CD4-positive, alpha-beta T cell treated with Interleukin-1 beta for 1 hour (primary cell): Measurements from ENCODE around the gene SLC9A1.

Experiments
- DNase-seq, 2 donors: peaks; one replicate each; pipeline ENCODE4 v3.0.0-alpha.2; 2020 to 2022

SLC9A1 gene

DNA sequence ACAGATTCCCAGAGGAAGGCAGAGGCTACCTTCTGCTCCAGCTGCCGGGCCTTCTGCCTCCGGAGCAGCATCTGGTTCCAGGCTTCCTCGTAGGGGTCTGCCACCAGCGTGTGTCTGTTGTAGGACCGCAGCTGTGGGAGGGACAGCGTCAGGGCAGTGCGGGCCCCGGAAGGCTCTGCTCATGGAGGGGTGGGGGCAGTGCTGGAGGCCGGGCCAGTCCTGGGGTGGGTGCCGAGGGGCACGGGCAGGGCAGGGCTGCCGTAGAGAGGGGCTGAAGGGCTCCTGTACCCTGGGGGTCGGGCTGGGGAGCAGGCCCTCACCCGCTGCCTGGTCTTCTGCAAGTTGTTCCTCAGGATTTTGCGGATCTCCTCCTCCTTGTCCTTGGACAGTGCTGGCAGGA, 53.2 kb downstream of the SLC9A1 start:
- DNase-seq: no peak

DNA sequence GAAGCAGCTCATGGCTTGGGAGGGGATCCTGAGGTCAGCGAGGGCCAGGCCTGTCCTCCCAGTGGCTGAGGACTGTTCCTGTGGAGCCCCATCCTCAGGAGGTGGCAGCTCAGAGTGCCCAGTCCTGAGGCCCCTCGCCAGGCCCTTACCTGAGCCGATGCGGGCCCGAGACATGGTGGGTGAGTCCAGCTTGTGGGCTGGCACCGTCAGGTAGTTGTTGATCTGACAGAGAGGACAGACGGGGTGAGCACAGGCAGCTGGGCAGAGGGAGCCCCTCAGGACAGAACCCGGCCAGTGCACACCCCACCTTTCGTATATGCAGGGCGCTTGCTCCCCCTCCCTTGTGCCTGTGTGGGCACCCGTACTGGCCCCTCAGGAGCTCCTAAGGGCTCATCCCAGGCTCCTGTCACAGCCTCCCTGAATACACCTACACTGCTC, 53.9 kb downstream of the SLC9A1 start:
- DNase-seq: no peak

DNA sequence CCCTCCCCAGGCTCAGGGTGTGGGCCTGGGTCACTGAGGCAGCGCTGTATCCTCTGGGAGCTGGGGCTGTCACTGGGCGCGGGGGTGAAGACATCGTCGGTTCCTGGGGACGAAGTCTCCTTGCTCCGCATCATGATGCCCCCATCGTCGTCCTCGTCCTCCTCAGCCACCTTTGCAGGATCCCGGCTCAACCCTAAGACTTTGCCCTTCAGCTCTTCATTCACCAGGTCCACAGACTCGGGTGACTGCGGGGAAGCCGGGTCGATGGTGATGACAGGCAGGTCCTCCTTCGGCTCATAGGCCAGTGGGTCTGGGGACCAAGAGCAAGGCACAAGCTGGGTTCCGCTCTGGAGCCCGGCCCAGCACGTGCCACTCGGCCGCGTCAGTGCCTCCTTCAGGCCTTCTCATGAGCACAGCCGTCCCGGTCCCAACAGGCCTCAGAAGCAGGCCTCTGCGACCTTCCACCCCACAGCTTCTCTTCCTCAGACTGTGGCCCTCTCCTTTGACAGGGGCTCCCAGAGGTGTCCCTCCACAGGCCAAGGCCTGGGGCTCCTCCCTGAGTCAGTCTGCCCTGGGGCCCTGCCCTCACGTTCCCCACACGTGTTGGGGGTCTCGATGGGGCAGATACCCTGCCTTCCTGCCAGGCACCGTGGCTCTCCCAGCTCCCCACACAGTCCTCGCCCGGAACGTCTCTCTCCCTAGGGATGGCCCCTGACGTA, 54.4 kb downstream of the SLC9A1 start:
- no peak for DNase-seq

DNA sequence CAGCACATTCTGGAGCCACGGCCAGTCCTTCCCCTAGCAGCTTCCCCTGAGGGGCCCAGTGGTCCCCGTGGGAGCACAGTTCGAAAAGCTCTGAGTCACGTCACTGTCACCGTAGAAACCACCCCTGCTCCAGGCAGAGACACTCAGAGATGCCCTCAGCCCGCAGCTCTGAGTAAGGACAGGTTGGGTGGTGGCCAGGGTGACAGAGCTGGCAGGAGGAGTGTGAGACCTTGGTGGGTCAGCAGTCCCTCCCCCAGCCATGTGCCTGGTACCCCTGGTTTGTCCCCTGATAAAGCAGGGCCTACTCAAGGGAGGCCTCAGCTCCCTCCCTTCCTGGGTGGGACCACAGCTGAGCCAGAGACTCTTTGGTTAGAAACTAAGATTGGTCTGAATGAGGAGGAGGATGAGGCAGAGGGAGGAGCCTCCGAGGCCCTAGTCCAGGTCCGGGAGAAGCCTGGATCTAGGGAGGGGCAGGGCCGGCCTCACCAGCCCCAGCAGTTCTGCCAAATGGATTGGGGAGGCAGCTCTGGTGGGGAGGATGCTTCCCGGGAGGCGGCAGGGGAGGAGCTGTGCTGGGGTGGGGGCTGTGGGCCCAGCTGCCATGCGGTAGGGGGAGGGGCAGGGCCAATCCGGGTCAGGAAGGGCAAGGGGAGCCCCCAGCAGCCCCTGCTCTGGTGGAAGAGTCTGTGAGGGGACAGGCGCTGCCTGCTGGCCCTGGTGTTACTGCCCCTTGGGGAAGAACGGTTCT, 55.2 kb downstream of the SLC9A1 start:
- DNase-seq: peak in 1 of 2 donors; percentile 77

DNA sequence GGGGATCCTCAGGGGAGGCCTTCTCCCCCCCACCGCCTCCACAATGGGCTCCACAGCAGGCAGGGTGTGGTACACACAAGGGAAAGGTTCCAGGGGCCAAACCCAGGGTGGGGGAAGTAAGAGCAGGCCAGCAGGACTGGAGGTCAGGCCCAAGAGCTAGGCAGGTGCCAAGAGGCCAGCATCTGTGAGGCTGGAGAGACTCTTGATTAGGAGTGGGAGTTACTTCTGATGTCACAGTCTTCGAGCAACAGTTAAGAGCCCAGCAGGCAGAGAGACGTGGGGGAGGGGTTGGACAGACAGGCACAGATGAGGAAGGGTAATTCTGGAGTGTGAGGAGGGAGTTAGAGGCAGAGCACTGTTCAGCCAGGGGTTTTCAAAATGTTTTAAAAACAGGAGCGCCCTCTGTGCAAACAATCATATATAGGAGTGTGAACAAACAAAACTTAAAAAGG, 55.8 kb downstream of the SLC9A1 start:
- DNase-seq: no peak

DNA sequence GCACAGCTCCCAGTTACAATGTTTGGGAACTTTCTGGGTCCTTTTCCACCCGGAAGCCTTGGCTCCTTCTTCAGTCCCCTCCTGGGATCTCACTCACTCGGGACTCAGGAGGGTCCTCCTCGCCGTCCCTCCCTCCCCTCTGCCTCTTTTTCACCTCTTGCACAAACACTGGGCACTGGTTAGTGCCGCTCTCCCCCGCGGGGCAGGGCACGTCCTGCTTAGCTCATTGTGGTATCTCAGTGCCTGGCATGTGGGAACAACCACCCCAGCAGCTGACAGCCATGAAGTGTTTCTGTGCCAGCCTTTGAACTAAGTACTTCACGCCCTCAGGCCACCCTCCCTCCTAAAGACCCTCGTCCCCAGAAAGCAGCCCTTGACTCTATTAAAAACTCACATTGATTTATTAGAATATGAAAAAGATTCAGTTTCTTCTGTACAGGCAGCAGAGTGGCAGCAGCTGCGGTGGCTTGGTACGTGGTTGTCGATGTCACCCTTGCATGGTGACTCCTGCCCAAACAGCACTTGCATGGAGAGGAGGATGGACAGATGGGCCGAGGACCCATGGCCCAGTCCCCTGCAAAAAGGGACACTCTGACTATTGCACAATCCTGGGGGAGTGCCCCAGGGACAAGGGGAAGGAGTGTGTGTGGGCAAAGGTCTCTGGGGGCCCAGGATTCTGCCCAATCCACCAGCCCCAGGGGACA, 56.3 kb downstream of the SLC9A1 start:
- peak in 1 of 2 donors; percentile 19 for DNase-seq

DNA sequence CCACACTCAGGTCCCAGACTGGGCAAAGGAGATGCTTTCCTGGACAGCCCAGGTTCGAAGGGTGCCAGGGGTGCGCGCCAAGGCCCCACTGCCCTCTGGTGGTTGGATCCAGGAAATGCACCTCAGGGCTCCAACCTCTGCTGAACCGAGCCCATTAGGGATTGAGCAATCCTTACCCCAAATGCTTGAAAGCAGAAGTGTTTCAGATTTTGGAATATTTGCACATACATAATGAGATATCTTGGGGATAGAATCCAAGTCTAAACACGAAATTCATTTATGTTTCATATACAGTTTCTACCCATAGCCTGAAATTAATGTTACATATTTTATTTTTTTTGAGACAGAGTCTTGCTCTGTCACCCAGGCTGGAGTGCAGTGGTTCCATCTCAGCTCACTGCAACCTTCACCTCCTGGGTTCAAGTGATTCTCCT, 57.4 kb downstream of the SLC9A1 start:
- DNase-seq: peak; percentile 78 to 80

DNA sequence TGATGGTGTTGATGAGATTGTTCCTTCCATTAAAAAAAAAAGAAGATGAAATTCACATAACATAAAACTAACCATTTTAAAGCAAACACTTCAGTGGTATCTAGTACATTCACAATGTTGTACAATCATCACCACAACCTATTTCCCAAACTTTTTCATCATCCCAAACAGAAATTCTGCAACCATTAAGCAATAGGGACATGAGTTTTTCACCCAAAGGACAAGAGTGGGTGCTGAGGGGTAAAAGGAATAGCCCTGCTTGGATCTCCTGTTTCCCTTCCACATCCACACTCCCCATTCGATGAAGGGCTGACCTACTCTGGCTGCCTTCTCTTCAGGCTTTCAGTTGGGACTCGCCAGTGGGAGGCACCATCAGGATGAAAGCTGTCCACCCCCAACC, 59.3 kb downstream of the SLC9A1 start:
- DNase-seq: no peak

DNA sequence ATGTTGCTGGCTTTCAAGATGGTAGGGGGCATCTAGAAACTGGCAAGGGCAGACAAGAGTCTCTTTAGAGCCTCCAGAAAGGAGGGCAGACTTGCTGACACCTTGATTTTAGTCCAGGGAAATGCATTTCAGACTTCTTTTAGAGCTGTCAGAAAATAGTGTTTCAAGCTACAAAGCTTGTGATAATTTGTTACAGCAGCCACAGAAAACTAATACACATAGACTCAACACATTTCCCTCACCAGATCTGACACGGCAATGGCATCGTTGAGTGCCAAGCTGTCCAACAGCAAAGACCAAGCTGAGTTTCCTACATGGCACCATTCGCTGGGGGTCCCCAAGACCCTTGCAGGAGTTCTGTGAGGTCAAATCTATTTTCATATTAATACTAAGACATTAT, 62.0 kb downstream of the SLC9A1 start:
- DNase-seq: no peak

DNA sequence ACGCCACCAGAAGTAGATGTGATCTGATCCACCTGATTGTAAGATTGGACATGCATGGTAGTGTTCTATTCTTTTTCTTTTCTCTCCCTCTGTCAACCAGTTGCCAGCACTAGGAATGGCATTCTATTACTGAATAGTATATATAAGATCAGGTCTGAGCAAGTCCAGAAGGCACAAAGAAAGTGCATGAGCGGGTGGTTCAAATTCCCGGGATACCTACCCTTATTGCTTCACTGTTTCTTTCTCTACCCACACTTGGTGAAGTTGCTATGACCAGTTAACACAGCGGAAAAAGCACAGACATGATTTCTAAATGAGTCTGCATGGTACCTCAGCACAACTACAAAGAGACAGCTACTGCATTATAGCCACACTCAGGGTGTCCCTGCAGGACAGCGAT, 64.0 kb downstream of the SLC9A1 start:
- no peak for DNase-seq

DNA sequence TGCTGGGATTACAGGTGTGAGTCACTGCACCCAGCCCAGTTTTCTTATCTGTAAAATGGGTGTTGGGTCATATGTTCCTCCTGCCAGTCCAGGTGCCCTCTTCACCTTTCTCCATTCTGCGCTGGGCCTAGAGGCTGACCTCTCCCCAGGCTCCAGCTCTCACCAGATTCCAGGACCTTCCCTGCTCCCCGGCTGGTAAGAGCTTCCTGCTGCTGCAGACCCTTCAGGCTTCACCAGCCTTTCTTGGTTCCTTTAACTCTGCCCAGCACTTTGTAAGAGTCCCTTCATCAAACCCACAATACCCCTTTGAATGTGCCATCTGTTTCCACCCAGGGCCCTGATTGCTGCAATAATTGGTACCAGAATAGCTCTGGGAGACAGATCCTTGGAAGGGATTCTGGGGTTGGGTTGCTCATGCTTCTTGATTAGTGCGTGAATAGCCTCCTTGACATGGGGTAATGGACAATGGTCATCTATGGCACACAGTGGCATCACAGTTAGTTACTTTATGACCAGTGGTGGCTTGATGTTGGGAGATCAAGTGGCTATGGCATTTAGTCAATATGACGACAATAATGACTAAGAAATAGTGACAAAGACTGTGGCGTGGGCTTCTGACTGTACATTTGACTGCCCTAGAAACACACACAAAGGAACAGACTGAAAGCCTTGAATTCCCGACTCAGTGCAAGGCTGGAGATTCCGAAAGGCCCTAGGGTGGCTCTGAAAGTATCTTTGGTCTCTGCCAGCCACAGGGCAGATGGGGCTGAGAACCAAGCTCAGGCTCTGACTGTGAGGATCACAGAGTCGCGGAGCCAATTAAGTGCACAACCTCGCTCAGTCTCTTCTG, 67.3 kb downstream of the SLC9A1 start:
- no peak for DNase-seq

DNA sequence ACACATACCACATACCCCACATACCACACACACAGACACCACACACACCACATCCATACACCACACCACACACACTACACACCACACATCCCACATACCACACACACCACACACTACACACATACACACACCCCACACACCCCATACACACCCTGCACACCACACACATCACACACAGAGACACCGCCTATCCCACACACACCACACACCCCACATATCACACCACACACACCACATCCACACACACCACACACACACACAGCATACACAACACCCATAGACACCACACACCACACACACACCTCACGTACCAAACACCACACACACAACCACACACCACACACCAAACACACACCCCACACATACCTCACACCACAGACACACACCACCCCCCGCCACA, 68.3 kb downstream of the SLC9A1 start:
- DNase-seq: no peak

DNA sequence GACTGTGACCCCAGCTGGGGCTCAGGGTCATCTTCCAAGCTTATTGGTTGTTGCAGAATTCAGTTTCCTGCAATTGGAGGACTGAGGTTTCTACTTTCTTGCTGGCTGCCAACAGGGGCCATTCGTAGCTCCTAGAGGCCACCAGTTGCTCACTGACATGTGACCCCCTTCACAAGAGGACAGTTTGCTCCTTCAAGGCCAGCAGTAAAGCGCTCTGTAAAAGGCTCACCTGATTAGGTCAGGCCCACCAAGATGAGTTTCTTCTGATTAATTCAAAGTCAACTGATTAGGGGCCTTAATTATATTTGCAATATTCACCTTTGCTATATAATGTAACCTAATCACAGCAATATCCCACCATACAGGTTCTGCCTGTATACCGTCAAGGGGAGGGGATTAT, 68.9 kb downstream of the SLC9A1 start:
- DNase-seq: no peak

DNA sequence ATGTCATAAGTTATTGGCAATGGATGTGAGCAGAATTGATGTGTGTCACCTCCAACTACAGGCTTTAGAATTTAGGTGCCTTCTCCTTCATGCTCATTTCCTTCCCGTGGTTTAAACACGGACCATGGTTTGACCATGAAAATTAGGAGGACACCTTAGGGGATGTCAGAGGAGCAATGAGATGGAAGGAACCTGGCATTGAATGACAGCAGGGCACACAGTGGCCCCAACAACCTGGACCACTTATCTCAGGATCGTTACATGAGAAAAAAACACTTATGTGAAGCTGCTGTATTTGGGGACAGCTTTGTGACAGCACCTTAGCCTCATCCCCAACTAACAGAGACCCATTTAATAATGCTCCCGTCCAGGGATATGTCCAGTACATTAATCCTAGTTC, 70.8 kb downstream of the SLC9A1 start:
- no peak for DNase-seq

DNA sequence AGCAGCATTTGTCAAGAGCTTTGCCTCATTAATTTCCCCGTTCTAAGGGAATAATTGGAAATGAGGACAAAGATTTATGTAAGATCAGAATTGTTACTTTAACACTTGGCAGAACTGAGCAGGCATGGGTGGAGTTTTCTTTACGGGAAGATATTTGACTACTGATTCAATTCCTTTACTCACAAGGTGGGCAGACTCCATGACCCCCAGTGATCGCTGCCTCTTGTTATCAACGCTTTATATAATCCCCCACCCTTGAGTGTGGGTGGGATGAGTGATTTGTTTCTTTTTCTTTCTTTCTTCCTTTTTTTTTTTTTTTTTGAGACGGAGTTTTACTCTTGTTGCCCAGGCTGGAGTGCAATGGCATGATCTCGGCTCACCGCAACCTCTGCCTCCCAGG, 77.0 kb downstream of the SLC9A1 start:
- DNase-seq: no peak

DNA sequence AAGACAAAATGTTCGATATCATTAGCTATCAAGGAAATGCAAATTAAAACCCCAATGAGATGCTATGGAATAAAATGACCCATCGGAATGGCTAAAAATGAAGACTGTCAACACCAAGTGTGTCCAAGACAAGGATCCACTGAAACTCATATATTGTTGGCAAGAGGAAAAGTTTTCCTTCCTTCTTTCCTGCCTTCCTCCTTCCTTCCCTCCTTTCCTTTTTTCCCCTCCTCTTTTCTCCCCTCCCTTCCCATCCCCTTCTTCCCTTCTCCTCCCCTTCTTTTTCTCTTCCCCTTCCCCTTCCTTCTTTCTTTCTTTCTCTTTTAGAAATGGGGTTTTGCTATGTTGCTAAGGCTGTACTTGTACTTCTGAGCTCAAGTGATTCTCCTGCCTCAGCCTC, 78.1 kb downstream of the SLC9A1 start:
- DNase-seq: no peak

DNA sequence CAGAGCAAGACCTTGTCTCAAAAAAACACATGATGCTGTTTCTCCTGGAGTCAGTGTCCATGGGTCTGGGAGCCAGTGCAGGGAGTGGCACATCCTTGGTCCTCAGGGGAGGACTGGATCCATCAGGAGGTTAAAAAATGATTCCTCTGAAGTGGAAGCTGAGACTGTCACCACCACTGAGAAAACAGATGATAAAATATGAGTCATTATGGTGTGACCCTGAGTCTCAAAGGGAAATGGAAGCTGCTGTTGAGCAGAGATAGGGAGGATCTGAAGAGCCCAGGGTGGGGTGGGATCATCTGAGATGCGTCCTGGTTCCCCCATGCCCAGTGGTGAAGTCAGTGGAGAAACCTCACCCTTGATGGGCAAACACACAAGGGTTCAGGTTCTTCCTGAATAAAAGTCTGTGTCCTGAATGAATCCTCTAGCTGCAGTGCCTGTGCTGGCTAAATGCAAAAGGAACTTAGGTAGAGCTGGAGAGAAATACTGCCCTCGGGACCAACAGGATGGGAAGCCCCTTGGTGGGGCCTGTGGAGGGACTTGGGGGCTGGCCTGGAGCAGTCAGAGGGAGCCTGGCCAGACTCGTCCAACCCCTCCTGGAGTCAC, 80.6 kb downstream of the SLC9A1 start:
- no peak for DNase-seq

DNA sequence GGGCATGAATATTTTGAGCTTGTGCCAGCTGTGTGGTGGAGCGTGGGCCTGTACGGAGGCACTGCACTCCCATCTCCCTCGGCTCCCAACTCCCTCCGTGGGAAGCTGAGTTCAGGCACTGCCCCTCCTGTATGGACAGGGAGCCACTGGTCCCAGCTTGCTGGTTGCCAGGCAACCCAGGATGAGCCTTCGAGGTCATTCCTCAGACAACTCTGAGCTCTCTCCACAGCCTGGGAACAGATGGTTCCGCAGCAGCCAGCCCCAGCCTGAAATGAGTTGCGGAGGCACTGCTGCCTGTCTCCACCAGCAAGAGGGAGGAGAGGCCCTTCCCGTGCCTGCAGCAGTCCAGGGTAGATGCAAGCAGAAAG, 83.9 kb downstream of the SLC9A1 start:
- DNase-seq: no peak

DNA sequence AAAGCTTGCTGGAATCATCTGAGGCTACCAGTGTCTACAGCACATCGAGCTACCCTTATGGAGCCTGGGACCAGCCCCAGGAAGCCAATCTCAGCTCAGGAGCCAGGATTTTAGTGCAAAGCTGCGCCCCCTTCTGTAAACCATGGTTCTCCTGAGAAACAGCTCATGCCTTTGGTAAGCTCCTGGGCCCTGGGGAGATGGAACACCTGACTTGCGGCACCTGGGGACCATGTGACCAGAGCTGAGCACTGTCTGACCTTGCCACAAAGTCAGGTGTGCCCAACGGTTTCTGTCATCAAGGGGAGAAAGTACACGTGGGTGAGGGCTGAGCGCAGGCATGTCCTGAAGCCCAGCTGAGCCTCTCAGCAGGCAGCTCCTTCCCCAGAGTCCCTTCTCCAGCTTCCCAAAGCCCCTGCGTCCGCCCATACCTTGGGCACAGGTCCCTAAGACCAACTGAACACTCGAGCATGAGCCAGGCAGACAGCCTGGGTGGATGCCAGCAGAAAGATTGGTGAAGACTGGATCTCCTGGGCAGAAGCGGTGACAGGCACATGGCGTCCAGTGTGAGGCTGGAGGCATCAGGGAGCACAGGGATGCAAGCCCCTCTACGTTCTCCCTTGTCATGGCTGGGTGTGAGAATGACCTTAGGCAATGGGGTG, 84.4 kb downstream of the SLC9A1 start:
- DNase-seq: no peak

DNA sequence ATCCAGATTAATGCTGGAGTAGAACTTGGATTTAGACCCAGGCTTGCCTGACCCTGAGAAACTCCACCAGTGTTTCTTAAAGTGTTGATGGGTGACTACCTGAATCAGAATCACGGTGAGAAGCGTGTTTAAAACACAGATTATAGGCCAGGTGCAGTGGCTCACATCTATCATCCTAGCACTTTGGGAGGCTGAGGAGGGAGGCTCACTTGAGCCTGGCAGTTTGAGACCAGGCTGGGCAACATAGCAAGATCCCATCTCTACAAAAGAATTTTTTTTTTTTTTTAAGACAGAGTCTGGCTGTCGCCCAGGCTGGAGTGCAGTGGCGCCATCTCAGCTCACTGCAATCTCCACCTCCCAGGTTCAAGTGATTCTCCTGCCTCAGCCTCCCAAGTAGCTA, 86.0 kb downstream of the SLC9A1 start:
- DNase-seq: no peak

DNA sequence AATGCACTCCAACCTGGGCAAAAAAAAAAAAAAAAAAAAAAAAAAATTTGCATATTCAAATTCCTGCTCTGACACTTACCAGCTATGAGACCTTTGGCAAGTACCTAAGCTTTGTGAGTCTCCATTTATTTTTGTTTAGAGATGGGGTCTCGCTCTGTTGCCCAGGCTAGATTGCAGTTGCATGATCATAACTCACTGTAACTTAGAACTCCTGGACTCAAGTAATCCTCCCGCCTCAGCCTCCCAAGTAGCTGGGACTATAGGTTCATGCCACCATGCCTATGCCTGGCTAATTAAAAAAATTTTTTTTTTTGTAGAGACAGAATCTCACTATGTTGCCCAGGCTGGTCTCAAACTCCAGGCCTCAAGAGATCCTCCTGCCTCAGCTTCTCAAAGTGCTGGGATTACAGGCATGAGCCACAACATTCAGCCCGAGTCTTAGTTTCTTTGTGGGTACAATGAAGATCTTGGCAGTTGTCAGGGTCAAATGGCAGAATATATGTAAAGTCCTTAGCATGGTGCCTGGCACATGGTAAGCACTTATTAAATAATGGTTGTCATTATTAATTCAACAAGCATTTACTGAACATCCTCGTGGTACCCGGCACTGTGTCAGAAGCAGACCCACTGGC, 88.8 kb downstream of the SLC9A1 start:
- no peak for DNase-seq
